Left forelimb (tissue), 1 donor: ENCODE data around the gene YTHDF2.
"Not testable (repeated sequence)": the region's sequence is repeated elsewhere in the genome, so short reads cannot be mapped to it uniquely, and the experiment has no call there.

Experiments used
- DNase-seq: peaks from one replicate; pipeline ENCODE4 v3.0.0-alpha.2; 2018; ENCODE audit warnings: low spot score

Gene YTHDF2

DNA sequence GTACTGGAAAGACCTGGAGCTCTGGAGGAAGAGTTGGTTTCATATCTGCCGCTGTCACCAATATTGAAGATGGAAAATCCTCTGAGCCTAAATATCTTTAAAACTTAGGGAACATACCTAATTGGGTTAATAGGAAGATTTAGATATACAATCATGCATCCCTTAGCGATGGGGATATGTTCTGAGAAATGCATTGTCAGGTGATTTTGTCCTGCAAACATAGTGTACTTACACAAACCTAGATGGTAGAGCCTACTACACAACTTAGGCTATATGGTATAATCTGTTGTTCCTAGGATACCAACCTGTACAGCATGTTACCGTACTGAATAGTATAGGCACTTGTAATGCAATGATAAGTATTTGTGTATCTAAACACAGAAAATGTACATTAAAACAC, 22.5 kb downstream of the YTHDF2 start:
- DNase-seq, result no peak

DNA sequence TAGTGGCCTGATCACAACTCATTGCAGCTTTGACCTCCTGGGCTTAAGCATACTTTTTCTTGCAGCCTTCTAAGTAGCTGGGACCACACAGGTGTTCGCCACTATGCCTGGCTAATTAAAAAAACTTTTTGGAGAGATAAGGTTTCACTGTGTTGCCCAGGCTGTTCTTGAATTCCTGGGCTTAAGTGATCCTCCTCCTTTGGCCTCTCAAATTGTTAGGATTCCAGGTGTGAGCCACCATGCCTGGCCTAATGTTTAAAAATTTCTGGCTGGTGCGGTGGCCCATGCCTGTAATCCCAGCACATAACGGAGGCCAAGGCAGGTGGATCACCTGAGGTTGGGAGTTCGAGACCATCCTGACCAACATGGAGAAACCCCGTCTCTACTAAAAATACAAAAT, 24.4 kb downstream of the YTHDF2 start:
- no peak for DNase-seq

DNA sequence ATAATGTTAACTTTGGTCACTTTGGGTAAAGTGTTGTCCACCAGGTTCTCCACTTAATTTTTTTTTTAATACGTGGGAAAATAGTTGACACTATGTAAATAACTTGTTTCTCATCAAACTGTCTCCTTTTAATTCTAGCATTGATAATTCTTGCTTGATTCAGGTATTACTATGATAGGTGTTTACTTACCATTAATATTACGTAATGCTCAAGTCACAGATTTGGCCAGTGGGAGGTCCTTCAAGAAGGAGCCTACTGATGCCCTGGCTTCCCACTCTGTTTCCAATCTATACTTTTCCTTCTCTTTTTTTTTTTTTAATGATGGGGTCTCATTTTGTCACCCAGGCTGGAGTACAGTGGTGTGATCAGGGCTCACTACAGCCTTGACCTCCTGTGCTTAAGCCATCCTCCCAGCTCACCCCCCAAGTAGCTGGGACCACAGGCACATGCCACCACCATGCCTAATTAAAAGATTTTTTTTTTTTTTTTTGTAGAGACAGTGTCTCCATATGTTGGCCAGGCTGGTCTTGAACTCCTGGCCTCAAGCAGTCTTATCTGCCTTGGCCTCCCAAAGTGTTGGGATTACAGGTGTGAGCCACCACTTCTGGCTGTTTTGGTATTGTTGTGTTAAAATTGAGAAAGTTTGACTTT, 29.9 kb downstream of the YTHDF2 start:
- no peak for DNase-seq

DNA sequence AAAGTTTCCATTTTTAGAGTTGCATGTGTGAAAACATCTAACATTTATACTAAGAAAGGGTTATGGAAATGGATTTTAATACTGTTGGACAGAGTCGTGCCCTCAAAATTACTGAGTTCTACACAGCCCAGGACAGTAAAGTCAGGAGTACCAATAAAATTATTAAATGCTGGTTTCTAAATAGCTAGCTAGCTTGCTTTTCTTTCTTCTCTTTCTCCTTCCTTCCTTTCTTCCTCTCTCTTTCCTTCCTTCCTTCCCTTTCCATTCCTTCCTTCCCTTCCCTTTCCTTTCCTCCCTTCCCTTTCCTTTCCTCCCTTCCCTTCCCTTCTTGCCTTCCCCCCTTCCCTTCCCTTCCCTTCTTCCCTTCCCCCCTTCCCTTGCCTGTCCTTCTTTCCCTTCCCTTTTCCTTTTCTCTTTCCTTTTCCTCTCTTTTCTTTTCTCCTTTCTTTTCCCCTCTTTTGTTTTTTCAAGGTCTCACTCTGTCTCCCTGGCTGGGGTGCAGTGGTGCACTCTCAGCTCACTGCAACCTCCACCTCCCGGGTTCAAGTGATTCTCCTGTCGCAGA, 33.9 kb downstream of the YTHDF2 start:
- no peak for DNase-seq

DNA sequence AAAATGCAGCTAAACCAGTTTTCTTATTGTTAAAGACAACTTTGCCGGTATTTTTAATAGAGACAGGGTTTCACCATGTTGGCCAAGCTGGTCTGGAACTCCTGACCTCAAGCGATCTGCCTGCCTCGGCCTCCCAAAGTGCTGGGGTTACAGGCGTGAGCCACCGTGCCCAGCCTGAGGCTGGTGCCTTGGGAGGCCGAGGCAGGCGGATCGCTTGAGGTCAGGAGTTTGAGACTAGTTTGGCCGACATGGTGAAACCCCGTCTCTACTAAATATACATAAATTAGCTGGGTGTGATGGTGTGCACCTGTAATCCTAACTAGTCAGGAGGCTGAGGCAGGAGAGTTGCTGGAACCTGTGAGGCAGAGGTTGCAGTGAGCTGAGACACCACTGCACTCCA, 35.2 kb downstream of the YTHDF2 start:
- DNase-seq, result not testable (repeated sequence)

DNA sequence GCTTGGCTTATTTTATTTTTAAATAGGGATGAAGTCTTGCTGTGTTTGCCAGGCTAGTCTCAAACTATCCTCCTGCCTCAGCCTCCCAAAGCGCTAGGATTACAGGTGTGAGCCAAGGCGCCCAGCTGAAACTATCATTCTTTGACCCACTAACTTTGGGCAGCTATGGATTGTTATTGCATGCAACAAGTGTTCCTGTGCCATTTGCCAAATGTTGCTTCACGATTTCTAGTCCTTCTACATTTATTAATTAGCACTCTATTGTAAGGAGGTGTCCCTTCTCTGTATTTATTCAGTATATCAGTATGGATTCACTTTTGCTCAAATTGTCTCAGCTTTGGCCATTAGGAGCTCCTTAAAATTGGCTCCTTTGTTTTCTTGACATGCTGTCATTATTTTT, 36.4 kb downstream of the YTHDF2 start:
- DNase-seq, result no peak

DNA sequence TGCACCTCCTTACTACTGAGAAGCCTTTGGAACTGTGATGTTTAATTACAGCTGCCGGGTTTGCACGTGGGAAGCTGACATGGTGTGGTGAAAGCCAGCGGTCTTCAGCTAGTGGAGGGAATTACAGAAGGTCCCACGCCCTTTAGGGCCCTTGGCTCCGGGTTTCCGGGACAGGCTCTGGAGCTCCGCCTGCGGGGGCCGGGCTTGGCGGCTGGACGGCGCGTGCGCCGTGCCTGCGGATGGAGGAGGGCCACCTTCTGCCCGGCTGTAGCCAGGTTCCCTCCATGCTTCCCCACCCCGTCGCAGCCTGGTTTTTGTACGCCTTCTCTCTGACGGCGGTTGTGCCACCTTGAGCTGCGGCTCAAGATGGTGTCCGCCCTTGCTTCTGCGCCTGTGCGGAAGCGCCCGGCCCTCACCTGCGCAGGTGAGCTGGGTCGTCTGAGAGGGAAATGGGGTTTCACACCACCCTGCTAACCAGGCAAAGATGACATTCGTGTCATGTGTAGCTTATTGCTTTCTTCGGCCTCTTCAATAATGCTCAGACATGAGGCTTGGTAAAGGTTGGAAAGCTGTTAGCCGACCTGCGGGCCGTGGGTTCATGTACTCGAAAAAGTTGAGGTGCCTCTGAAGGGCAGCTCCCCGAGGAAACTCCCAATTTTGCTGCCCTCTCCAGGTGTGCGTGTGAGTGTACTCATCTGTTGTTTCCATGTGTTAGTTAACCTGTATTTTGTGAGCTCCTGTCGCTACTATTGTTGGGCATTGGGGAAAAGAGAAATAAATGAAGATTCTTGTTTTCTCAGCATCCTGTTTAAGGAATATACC, 38.6 kb downstream of the YTHDF2 start:
- DNase-seq, result peak; percentile 82

DNA sequence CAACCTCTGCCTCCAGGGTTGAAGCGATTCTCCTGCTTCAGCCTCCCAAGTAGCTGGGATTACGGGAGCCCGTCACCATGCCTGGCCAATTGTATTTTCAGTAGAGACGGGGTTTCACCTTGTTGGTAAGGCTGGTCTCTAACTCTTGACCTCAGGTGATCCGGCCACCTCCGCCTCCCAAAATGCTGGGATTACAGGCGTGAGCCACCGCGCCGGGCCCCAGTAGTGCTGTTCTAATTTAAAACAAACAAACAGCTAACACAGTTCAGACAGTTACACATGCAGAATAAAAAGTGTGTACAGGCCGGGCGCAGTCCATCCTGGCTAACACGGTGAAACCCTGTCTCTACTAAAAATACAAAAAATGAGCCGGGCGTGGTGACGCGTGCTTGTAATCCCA, 39.6 kb downstream of the YTHDF2 start:
- no peak for DNase-seq

DNA sequence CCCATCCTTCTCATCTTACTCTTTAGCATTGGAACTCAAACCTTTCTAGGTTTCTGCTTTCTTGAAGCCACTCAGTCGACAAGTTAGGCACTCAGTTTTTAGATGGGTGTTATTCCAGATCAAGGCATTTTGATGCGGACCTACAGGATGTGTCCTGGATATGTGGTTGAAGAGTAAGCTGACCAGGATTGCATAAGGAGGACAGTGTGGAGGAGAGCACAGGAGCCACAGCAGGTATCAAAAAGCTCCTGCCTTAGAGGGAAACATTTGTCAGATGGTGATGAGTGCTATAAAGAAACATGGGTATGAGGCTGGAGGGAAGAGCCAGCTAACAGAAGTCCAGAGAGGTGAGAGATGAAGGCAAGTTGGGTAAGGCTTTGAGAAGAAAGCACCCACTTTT, 41.3 kb downstream of the YTHDF2 start:
- no peak for DNase-seq

DNA sequence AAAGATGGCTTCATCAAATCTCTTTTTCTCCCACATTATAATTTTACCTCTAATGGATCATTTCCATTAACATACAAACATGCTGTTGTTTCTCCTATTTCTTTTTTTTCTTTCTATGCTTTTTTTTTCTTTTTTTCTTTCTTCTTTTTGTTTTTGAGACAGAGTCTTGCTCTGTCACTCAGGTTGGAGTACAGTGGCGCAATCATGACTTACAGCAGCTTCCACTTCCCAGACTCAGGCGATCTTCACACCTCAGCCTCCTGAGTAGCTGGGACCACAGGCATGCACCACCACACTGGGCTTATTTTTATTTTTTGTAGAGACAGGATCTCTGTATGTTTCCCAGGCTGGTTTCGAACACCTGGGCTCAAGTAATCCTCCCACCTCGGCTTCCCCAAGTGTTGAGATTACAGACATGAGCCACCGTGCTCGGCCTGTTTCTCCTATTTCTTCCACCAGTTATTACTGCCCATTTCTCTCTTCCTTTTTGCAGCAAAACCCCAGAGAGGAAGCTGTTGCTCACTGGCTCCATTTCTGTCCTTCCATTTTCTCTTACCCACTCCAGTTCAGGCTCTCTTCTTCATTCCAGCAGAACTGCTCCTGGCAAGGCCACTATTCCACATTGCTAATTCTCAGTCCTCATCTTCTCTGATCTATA, 43.1 kb downstream of the YTHDF2 start:
- DNase-seq, result peak; percentile 3

DNA sequence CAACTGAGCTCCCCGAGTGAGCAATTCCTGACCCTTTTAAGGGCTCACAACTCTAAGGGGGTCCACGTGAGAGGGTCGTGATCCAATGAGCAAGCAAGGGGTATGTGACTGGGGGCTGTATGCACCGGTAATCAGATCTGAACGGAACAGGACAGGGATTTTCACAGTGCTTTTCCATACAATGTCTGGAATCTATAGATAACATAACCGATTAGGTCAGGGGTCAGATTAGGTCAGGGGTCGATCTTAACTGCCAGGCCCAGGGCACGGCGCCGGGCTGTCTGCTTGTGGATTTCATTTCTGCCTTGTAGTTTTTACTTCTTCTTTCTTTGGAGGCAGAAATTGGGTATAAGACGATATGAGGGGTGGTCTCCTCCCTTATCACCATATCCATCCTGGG, 44.6 kb downstream of the YTHDF2 start:
- DNase-seq, result no peak

DNA sequence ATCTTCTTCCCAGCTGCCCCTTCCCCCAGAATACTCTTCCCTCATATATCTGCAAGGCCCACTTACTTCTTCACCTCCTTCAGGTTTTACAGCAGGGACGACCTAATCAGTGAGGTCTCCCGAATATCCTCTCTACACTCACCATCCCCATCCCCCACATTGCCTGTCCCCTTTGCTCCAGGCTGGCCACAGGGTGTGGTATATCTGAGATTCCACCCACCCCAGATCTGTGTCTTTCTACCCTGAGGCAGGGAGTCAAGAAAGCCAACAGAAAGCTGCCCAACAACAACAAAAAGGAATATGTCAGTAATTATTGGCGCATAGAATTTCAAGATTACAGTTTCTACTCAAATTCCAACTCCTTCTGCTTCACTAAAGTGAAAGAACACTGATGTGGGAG, 45.3 kb downstream of the YTHDF2 start:
- no peak for DNase-seq

DNA sequence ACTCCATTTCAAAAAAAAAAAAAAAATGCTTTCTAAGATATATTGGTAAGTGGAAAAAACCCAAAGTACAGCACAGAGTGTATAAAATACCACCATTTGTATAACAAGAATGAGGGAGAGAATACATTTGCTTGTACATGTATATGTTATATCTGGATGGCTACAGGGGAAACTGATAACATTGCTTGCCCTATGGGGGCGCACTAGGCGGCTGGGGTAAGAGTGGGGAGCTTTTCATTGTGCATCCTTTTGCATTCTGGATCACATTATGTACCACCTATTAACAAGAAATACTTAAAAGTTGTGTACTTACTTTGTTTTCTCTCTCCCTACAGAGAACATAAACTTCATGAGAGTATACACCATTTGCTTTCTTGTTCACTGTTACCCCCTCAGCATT, 46.6 kb downstream of the YTHDF2 start:
- DNase-seq, result no peak

DNA sequence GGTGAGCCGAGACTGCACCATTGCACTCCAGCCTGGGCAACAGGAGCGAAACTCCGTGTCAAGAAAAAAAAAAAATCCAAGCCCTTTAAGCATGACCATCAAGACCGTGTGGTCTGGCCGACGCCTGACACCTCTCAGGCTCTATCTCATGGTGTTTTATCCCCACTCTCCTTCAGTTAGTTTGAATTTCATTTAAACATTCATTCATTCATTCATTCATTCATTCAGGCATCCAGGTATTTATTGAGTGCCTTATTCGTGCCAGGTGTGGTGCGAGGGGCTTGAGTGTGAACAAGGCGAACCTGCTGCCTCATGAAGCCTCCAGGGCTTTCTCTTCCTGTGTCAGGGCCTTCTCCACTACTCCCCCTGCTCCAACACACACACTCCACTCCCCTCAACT, 52.7 kb downstream of the YTHDF2 start:
- no peak for DNase-seq

DNA sequence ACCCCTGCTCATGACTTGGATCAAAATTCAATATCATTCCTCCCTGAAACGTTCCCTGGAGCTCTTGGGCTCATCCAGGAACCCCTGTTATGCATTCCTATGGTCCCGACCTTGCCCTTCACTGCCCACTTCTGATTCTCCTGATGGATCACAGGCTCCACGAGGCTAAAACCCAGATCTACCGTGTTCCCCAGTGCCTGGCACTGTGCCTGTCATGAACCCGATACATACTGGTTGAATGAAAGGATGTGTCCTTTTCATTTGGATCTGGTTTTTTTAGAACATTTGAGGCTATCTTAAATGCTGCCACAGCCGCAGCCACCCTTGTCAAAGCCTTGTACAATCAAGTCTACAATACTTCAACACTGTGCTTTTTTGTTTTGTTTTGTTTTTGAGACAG, 53.1 kb downstream of the YTHDF2 start:
- DNase-seq, result no peak

DNA sequence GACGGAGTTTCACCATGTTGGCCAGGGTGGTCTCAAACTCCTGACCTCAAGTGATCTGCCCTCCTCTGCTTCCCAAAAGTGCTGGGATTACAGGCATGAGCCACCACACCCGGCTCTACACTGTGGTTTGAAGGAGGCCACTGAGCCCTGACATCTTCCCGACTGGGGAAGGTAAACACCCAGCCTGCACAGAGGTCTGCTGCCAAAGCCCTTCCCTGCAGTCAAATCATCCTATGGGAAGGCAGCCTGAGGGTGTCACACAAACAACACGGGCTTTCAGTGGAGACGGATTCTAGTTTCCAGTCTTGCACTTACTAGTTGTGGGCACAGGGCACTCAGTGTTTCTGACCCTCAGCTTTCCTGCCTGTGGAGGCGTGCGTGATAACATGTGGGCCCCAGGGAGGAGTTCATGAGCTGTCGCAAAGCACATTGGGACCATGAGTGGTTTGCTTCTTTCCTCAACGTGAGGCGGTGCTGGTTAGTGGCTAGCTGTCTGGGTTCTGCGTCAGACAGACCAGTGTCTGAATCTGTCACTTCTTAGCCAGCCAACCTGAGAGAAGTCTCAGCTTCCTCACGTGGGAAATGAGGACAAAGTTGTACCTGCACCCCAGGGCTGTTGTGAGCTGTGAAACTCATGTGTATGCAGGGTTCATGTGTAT, 53.8 kb downstream of the YTHDF2 start:
- DNase-seq, result no peak

DNA sequence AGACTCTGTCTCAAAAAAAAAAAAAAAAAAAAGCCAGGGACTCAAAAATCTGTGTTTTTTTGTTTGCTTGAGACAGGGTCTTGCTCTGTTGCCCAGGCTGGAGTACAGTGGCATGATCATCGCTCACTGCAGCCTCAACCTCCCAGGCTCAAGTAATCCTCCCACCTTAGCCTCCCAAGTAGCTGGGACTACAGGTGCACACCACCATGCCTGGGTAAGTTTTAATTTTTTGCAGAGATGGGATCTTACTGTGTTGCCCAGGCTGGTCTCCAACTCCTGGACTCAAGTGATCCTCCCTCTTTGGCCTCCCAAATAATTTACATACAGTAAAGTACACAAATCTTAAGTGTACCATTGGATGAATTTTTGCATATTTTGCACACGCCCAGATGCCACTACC, 55.2 kb downstream of the YTHDF2 start:
- DNase-seq, result not testable (repeated sequence)

DNA sequence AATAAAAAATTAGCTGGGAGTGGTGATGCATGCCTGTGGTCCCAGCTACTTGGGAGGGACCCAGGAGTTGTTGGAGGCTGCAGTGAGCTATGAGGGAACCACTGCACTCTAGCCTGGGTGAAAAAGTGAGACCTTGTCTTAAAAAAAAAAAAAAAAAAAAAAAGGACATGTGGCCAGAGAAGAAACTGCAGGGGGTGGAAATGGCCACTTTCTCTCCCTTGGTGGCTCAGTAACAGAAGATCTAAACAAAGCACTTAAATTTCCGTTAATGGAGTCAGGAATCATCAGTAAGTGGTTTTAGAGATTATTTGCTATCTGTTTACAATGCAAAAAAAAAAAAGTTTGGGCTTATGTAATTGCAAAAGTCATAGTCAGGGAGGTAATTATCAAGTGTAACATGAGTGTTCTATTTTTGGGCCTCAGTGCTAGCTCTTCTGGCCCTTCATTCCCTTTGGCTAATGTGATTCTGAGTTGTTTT, 55.9 kb downstream of the YTHDF2 start:
- no peak for DNase-seq

DNA sequence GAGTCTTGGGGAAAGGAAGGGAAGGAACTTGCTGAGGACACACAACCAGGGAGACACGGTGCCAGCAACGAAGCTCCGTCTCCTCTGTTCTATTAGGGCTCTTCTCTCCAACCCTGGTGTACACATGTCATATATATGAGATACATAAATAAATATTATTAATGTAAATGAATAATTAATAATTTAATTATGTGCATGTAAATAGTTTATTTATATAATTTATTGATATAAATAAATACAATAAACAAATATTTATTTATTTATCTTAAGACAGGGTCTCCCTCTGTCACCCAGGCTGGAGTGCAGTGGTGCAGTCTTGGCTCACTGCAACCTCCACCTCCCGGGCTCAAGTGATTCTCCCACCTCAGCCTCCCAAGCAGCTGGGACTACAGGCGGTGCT, 57.8 kb downstream of the YTHDF2 start:
- not testable (repeated sequence) for DNase-seq

DNA sequence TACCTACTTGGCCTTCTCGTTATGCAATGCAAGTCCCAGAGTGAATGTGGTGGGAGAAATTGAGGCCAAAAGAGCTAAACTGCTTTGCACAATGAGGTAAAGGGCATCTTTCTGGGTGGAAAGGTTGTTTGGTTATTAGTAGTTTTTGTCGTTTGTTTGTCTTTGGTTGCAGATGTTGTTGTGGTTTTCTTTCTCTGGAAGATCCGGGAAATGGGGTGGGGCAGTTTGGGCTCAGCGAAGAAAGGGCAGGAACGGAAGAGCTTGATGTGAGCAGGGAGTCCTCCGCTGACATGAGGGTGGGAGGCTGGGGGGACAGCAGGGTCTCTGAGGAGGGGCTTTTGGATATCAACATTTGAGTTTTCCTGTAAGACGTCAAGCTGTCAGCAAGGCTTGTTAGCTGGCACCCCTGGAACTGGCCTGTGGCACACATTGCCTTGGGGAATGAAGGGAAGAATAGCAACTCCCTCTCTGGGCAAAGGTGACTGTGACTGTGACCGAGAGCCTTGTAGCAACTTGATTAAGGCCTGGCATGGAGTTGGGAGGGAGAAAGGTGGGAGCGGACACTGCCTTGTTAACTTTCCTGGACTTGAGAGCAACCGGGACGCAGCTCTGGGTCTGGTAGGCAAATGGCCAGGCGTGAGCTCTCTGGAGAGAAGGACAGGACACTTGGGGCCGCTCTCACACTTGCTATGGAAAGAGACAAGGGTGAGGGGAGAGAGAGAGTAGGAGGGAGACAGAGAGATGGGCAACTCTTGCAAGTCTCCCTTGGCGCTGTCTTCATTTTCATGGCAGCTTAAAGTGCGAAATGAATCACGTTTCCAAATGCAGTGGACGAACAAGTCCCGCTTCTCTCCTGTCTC, 59.8 kb downstream of the YTHDF2 start:
- no peak for DNase-seq

DNA sequence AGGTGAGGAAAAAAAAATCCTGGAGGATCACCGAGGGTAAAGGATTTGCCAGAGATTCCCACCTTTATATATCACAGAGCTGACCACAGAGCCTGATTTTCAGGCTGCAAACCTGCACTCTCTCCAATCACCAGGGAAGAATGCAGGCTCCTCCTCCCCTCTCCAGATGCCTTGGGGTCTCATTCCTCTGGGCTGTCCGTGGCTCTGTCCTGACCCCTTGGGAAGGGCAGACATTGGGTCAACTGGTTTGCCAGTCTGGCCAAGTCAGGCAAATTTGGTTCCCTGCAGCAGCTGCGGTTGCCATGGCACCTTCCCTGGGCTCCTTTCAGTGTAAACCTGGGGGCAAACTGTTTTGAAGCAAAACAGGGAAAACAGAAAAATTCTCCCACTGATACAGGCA, 63.6 kb downstream of the YTHDF2 start:
- no peak for DNase-seq
